ENCODE results near the gene ANKRD63.
A peak's percentile ranks its signal among the peaks of the same experiment; 100 is the strongest.

- no peak for TF ChIP-seq EZH2 (IDR thresholded peaks at IDR 0.05)
- TF ChIP-seq POLR2AphosphoS5 (IDR thresholded peaks at IDR 0.05; ENCODE audit: borderline replicate concordance, low read depth, low read length) = peak; percentile 9; the same call in 1 of the 2 replicates
- TF ChIP-seq FOXP2 (optimal IDR thresholded peaks at IDR 0.05; ENCODE audit: control extremely low read depth, extremely low read length, insufficient read depth) = no peak
These were observed 5.4 kb downstream of the ANKRD63 start for GRCh38 chr15:40277471-40277870.
